H9 (cell line): ENCODE results near the gene ZNF503. TPM values are rescaled to one million over a fixed set of nuclear protein-coding genes. Genes with fewer than 3 reads are reported as not detected.

Source experiments
- DNase-seq: peaks from one replicate; pipeline ENCODE4 v3.0.0-alpha.2; 2017
- H2AFZ ChIP-seq: one replicate; pipeline ENCODE4 v1.6.1; 2013; ENCODE audit warnings: mild to moderate bottlenecking, low read length, control low read depth, moderate library complexity
- H2AK5ac ChIP-seq: 2 replicates; pipeline ENCODE4 v1.6.1; 2013; ENCODE audit warnings: low read length, control low read depth, mixed read lengths; ENCODE audit not compliant: insufficient read length
- H2BK120ac ChIP-seq: one replicate; pipeline ENCODE4 v1.6.1; 2013; ENCODE audit warnings: low read depth, mild to moderate bottlenecking, low read length, control low read depth, inconsistent platforms; ENCODE audit not compliant: poor library complexity, severe bottlenecking
- H2BK12ac ChIP-seq: 2 replicates; pipeline ENCODE4 v1.6.1; 2013; ENCODE audit warnings: low read length, control low read depth, mixed read lengths, low read depth; ENCODE audit not compliant: insufficient read length
- H2BK15ac ChIP-seq: 2 replicates; pipeline ENCODE4 v1.6.1; 2013; ENCODE audit warnings: low read depth, low read length, control low read depth
- H2BK20ac ChIP-seq: one replicate; pipeline ENCODE4 v1.6.1; 2013; ENCODE audit warnings: low read depth, mild to moderate bottlenecking, low read length, control low read depth, inconsistent platforms; ENCODE audit not compliant: poor library complexity, severe bottlenecking
- H2BK5ac ChIP-seq: 2 replicates; pipeline ENCODE4 v1.6.1; 2013; ENCODE audit warnings: low read length, control low read depth, mixed read lengths; ENCODE audit not compliant: insufficient read length
- H3K14ac ChIP-seq: 2 replicates; pipeline ENCODE4 v1.6.1; 2013; ENCODE audit warnings: low read length, control low read depth; ENCODE audit not compliant: insufficient read depth
- H3K18ac ChIP-seq: 2 replicates; pipeline ENCODE4 v1.6.1; 2013; ENCODE audit warnings: low read depth, mild to moderate bottlenecking, mixed read lengths, low read length, control low read depth; ENCODE audit not compliant: insufficient read length
- H3K23ac ChIP-seq: 2 replicates; pipeline ENCODE4 v1.6.1; 2013; ENCODE audit warnings: low read length, control low read depth, mixed read lengths, low read depth; ENCODE audit not compliant: insufficient read length
- H3K23me2 ChIP-seq: 2 replicates; pipeline ENCODE4 v1.6.1; 2013; ENCODE audit warnings: low read depth, mild to moderate bottlenecking, mixed read lengths, low read length, control low read depth; ENCODE audit not compliant: insufficient read length, poor library complexity, severe bottlenecking
- H3K27ac ChIP-seq: 2 replicates; pipeline ENCODE4 v1.5.1; 2013; ENCODE audit warnings: low read length, control low read depth, mixed read lengths, low read depth; ENCODE audit not compliant: insufficient read length
- H3K27me3 ChIP-seq: 2 replicates; pipeline ENCODE4 v1.6.1; 2013; ENCODE audit warnings: low read length, control low read depth, inconsistent platforms; ENCODE audit not compliant: insufficient read depth
- H3K4ac ChIP-seq: 2 replicates; pipeline ENCODE4 v1.6.1; 2013; ENCODE audit warnings: low read depth, mild to moderate bottlenecking, control low read depth, inconsistent platforms, low read length, moderate library complexity
- H3K4me1 ChIP-seq: 2 replicates; pipeline ENCODE4 v1.6.1; 2013; ENCODE audit warnings: low read length, control low read depth, inconsistent platforms; ENCODE audit not compliant: insufficient read depth
- H3K4me2 ChIP-seq: 2 replicates; pipeline ENCODE4 v1.6.1; 2013; ENCODE audit warnings: low read length, control low read depth, mixed read lengths; ENCODE audit not compliant: insufficient read length, insufficient read depth
- H3K56ac ChIP-seq: 2 replicates; pipeline ENCODE4 v1.6.1; 2013; ENCODE audit warnings: low read depth, mild to moderate bottlenecking, mixed read lengths, low read length, control low read depth; ENCODE audit not compliant: insufficient read length
- H3K79me1 ChIP-seq: 2 replicates; pipeline ENCODE4 v1.6.1; 2013; ENCODE audit warnings: low read depth, mild to moderate bottlenecking, moderate library complexity, low read length, control low read depth, inconsistent platforms; ENCODE audit not compliant: insufficient read depth, poor library complexity, severe bottlenecking
- H3K79me2 ChIP-seq: 2 replicates; pipeline ENCODE4 v1.6.1; 2013; ENCODE audit warnings: low read length, control low read depth, inconsistent platforms; ENCODE audit not compliant: insufficient read depth
- H3K9ac ChIP-seq: 2 replicates; pipeline ENCODE4 v1.6.1; 2013; ENCODE audit warnings: low read length, control low read depth, mixed read lengths; ENCODE audit not compliant: insufficient read length; ENCODE audit errors: extremely low read depth
- H3K9me3 ChIP-seq: one replicate; pipeline ENCODE4 v1.6.1; 2013; ENCODE audit warnings: low read depth, low read length, inconsistent platforms; ENCODE audit not compliant: control insufficient read depth
- H3T11ph ChIP-seq: one replicate; pipeline ENCODE4 v1.6.1; 2013; ENCODE audit warnings: mild to moderate bottlenecking, low read length, control low read depth, inconsistent platforms
- H4K20me1 ChIP-seq: one replicate; pipeline ENCODE4 v1.6.1; 2013; ENCODE audit not compliant: control insufficient read depth, insufficient read length, insufficient read depth
- H4K5ac ChIP-seq: 2 replicates; pipeline ENCODE4 v1.6.1; 2013; ENCODE audit warnings: low read depth, mild to moderate bottlenecking, mixed read lengths, low read length, control low read depth; ENCODE audit not compliant: insufficient read length
- H4K8ac ChIP-seq: replicated peaks from 2 replicates; pipeline ENCODE4 v1.6.1; 2013; ENCODE audit warnings: low read length, control low read depth, mixed read lengths, low read depth; ENCODE audit not compliant: insufficient read length
- H4K91ac ChIP-seq: 2 replicates; pipeline ENCODE4 v1.6.1; 2013; ENCODE audit warnings: low read depth, mild to moderate bottlenecking, moderate library complexity, mixed read lengths, low read length, control low read depth; ENCODE audit not compliant: insufficient read length
- H3K27ac Mint-ChIP-seq, 3 experiments: 2 replicates in 2 of 3; 3 replicates in 1 of 3; pipeline ENCODE4 v1.8.0; 2020 to 2021; ENCODE audit warnings: mixed read lengths in 3 of 3, mild to moderate bottlenecking in 1 of 3, moderate library complexity in 1 of 3
- H3K27me3 Mint-ChIP-seq: 2 replicates; pipeline ENCODE4 v1.8.0; 2021; ENCODE audit warnings: low read depth, mild to moderate bottlenecking, moderate library complexity, mixed read lengths
- H3K36me3 Mint-ChIP-seq, 3 experiments: 2 replicates in 2 of 3; 3 replicates in 1 of 3; pipeline ENCODE4 v1.8.0; 2020 to 2021; ENCODE audit warnings: low read depth in 3 of 3, mixed read lengths in 3 of 3; ENCODE audit not compliant: insufficient read depth in 1 of 3
- H3K4me1 Mint-ChIP-seq, 2 experiments: 2 replicates each; pipeline ENCODE4 v1.8.0; 2020; ENCODE audit warnings: mixed read lengths in 2 of 2
- H3K4me3 Mint-ChIP-seq, 2 experiments: 2 replicates in 1 of 2; 3 replicates in 1 of 2; pipeline ENCODE4 v1.8.0; 2020 to 2021; ENCODE audit warnings: mild to moderate bottlenecking in 2 of 2, mixed read lengths in 2 of 2, moderate library complexity in 1 of 2
- H3K9me3 Mint-ChIP-seq, 2 experiments: 2 replicates in 1 of 2; 3 replicates in 1 of 2; pipeline ENCODE4 v1.8.0; 2020; ENCODE audit warnings: mild to moderate bottlenecking in 2 of 2, mixed read lengths in 2 of 2, moderate library complexity in 1 of 2
- CTCF ChIP-seq: fragments of 200-600 bp; sonication (generic); conservative IDR thresholded peaks from 3 replicates; pipeline ENCODE4 v1.8.0; 2021; ENCODE audit warnings: antibody characterized with exemption, mild to moderate bottlenecking
- WGBS: extraction: QIAGEN DNeasy Blood & Tissue Kit; methylation state at CpG from one replicate; pipeline ENCODE4 v1.1.7; 2013; ENCODE audit warnings: missing lambda C conversion rate, low lambda C conversion rate, mixed read lengths; ENCODE audit not compliant: insufficient read length; ENCODE audit errors: extremely low coverage; 5-methylcytosine and 5-hydroxymethylcytosine counted together
- total RNA-seq: library from RNA; stranded (reverse); gene quantifications from 2 replicates; pipeline ENCODE4 v1.2.1, GENCODE V29; 2021

The ZNF503 gene
- total RNA-seq, 1 experiment from 2014 or later: 0.09 TPM

- Histone ChIP-seq H3K79me2 (no peaks in the 10 kb centered on the region), H3K9me3 (no peaks in the 10 kb centered on the region), H3K14ac (no peak overlapping the region), H3K56ac (no peak overlapping the region), H4K20me1 (no peaks in the 10 kb centered on the region), H4K5ac (no peak overlapping the region), H3K27me3 (no peaks in the 10 kb centered on the region), H2BK15ac (no peak overlapping the region), H3K4me1 (no peaks in the 10 kb centered on the region), H4K91ac (no peak overlapping the region), H3K23ac (no peak overlapping the region), H3K4ac (no peak overlapping the region), H3K27ac (no peak overlapping the region), H3K4me2 (no peak overlapping the region), H3K79me1 (no peaks in the 10 kb centered on the region), H2BK20ac (no peak overlapping the region), H3K18ac (no peak overlapping the region), H3T11ph (no peak overlapping the region), H2BK5ac (no peak overlapping the region), H4K8ac (no peak overlapping the region), H2BK120ac (no peak overlapping the region), H2BK12ac (no peak overlapping the region), H2AFZ (no peak overlapping the region), H3K23me2 (no peaks in the 10 kb centered on the region), H3K9ac (no peak overlapping the region), H2AK5ac (no peak overlapping the region)
- Mint-ChIP-seq H3K27ac (no peak overlapping the region), H3K4me3 (no peak overlapping the region), H3K27me3 (peaks cover 34% of the 10 kb centered on the region), H3K4me1 (peaks cover 0 to 4% of the 10 kb centered on the region in 2 experiments; a peak in 1 of 4 replicates), H3K36me3 (no peaks in the 10 kb centered on the region), H3K9me3 (no peaks in the 10 kb centered on the region)
- no CpG with 5 or more reads among the region's 2 CpGs for WGBS
- DNase-seq: no peak
- no peak for TF ChIP-seq CTCF
These were observed 25.7 kb downstream of the ZNF503 start for GRCh38 chr10:75375838-75376237.
